Caco-2 (cell line): ENCODE data around the gene YBEY. TPM values are rescaled to one million over a fixed set of nuclear protein-coding genes. Genes with fewer than 3 reads are reported as not detected.

Source experiments
- BruUV-seq: library from RNA; stranded (reverse); fragments of 400-500 nt; replicated peaks from 2 replicates; lab custom pipeline; 2021; lab: Mats Ljungman, UMichigan
- CTCF ChIA-PET: fragments of 300-600 bp; sonication (Branson Sonifier 250); formaldehyde crosslinking; loops from one replicate; lab custom pipeline; 2022; ENCODE audit warnings: antibody characterized with exemption; lab: Charles Lee
- POLR2A ChIA-PET: fragments of 300-600 bp; sonication (Branson Sonifier 250); formaldehyde crosslinking; loops from one replicate; lab custom pipeline; 2022; ENCODE audit warnings: antibody characterized with exemption; lab: Charles Lee
- DNase-seq, 2 experiments: peaks; one replicate each; pipeline versions ENCODE4 v3.0.0 to v3.0.0-alpha.2; 2020 to 2022
- H3K27me3 ChIP-seq: replicated peaks from 2 replicates; pipeline ENCODE4 v1.6.0; 2011; ENCODE audit warnings: low read length; ENCODE audit not compliant: control insufficient read depth, insufficient read depth
- H3K36me3 ChIP-seq: 2 replicates; pipeline ENCODE4 v1.5.1; 2011; ENCODE audit warnings: low read length; ENCODE audit not compliant: control insufficient read depth, insufficient read depth
- H3K4me1 ChIP-seq: fragments of 250-450 bp; sonication (Bioruptor Pico); 2 replicates; pipeline ENCODE4 v1.5.1; 2020; ENCODE audit warnings: mild to moderate bottlenecking
- H3K4me3 ChIP-seq: 2 replicates; pipeline ENCODE4 v1.5.1; 2011; ENCODE audit warnings: low read depth, mild to moderate bottlenecking, control low read depth, low read length
- H3K9me3 ChIP-seq: fragments of 250-450 bp; sonication (Bioruptor Pico); 2 replicates; pipeline ENCODE4 v1.5.1; 2020; ENCODE audit warnings: mild to moderate bottlenecking, moderate library complexity
- H3K27ac Mint-ChIP-seq: one replicate; pipeline ENCODE4 v1.8.0; 2022; ENCODE audit warnings: mixed read lengths; ENCODE audit not compliant: unreplicated experiment
- H3K27me3 Mint-ChIP-seq: one replicate; pipeline ENCODE4 v1.8.0; 2022; ENCODE audit warnings: mixed read lengths; ENCODE audit not compliant: insufficient read depth, unreplicated experiment
- H3K36me3 Mint-ChIP-seq: one replicate; pipeline ENCODE4 v1.8.0; 2022; ENCODE audit warnings: mild to moderate bottlenecking, mixed read lengths; ENCODE audit not compliant: insufficient read depth, unreplicated experiment
- H3K4me1 Mint-ChIP-seq: one replicate; pipeline ENCODE4 v1.8.0; 2022; ENCODE audit warnings: low read depth, mixed read lengths; ENCODE audit not compliant: unreplicated experiment
- H3K4me3 Mint-ChIP-seq: one replicate; pipeline ENCODE4 v1.8.0; 2022; ENCODE audit warnings: mild to moderate bottlenecking, moderate library complexity, mixed read lengths; ENCODE audit not compliant: unreplicated experiment
- H3K9me3 Mint-ChIP-seq: one replicate; pipeline ENCODE4 v1.8.0; 2022; ENCODE audit warnings: mixed read lengths; ENCODE audit not compliant: unreplicated experiment
- CTCF ChIP-seq, 2 experiments: fragments of 200-600 bp in 1 of 2; IDR thresholded peaks; 1 replicate in 1 of 2; 2 replicates in 1 of 2; pipeline versions ENCODE4 v1.5.1 to v1.8.0; 2011 to 2022; ENCODE audit warnings: antibody characterized with exemption in 1 of 2, control low read depth in 1 of 2, inconsistent platforms in 1 of 2, low read depth in 1 of 2, low read length in 1 of 2, mild to moderate bottlenecking in 1 of 2, moderate library complexity in 1 of 2; ENCODE audit not compliant: insufficient read depth in 1 of 2, severe bottlenecking in 1 of 2, unreplicated experiment in 1 of 2
- intact Hi-C: fragments of 100-400 bp; cut with micrococcal nuclease; formaldehyde crosslinking; loops from one replicate; pipeline ENCODE4 v1.10.0; 2022; ENCODE audit not compliant: unreplicated experiment
- total RNA-seq: library from RNA; stranded (reverse); gene quantifications from 2 replicates; pipeline ENCODE4 v1.2.3, GENCODE V29; 2022

Gene YBEY
- total RNA-seq, 1 experiment from 2014 or later = 10.6 TPM

- Histone ChIP-seq H3K9me3 (no peaks in the 10 kb centered on the region), H3K36me3 (no peaks in the 10 kb centered on the region), H3K4me3 (no peak overlapping the region), H3K4me1 (no peaks in the 10 kb centered on the region), H3K27me3 (no peaks in the 10 kb centered on the region)
- peaks cover 84% of the 10 kb centered on the region for H3K36me3 Mint-ChIP-seq
- intact Hi-C loops = no loop called here
- ChIA-PET POLR2A (no interaction called here), CTCF (no interaction called here)
- no peaks in the 10 kb centered on the region for H3K4me1 Mint-ChIP-seq
- no TSS peak for BruUV-seq
- no peak overlapping the region for H3K27ac Mint-ChIP-seq
- no peaks in the 10 kb centered on the region for H3K27me3 Mint-ChIP-seq
- no peak for DNase-seq
- no peak for TF ChIP-seq CTCF (IDR thresholded peaks at IDR 0.05; ENCODE audit: insufficient read depth in 1 of 2, low read depth in 1 of 2, low read length in 1 of 2, severe bottlenecking in 1 of 2, unreplicated experiment in 1 of 2)
- no peak overlapping the region for H3K4me3 Mint-ChIP-seq
- no peaks in the 10 kb centered on the region for H3K9me3 Mint-ChIP-seq
Measured at GRCh38 chr21:46336603-46337002, 50.5 kb downstream of the YBEY start.

GRCh38 chr21:46340998-46341397 lies 54.9 kb downstream of the YBEY start:
- no peaks in the 10 kb centered on the region for H3K4me1 Mint-ChIP-seq
- CTCF ChIA-PET = no interaction called here
- intact Hi-C loops = no loop called here
- Histone ChIP-seq H3K36me3 (peaks cover 2% of the 10 kb centered on the region), H3K4me1 (no peaks in the 10 kb centered on the region), H3K4me3 (no peak overlapping the region), H3K27me3 (no peaks in the 10 kb centered on the region), H3K9me3 (no peaks in the 10 kb centered on the region)
- no peaks in the 10 kb centered on the region for H3K27me3 Mint-ChIP-seq
- POLR2A ChIA-PET = no interaction called here
- no peak overlapping the region for H3K4me3 Mint-ChIP-seq
- no peak for DNase-seq
- BruUV-seq = no TSS peak
- H3K9me3 Mint-ChIP-seq = no peaks in the 10 kb centered on the region
- no peak overlapping the region for H3K27ac Mint-ChIP-seq
- H3K36me3 Mint-ChIP-seq = peaks cover 52% of the 10 kb centered on the region
- TF ChIP-seq CTCF (IDR thresholded peaks at IDR 0.05; ENCODE audit: insufficient read depth in 1 of 2, low read depth in 1 of 2, low read length in 1 of 2, severe bottlenecking in 1 of 2, unreplicated experiment in 1 of 2) = no peak

- POLR2A ChIA-PET = no interaction called here
- H3K4me3 Mint-ChIP-seq = no peak overlapping the region
- intact Hi-C loops = no loop called here
- H3K4me1 Mint-ChIP-seq = no peaks in the 10 kb centered on the region
- Histone ChIP-seq H3K4me3 (no peak overlapping the region), H3K9me3 (no peaks in the 10 kb centered on the region), H3K4me1 (no peaks in the 10 kb centered on the region), H3K36me3 (peaks cover 2% of the 10 kb centered on the region), H3K27me3 (no peaks in the 10 kb centered on the region)
- no peak for TF ChIP-seq CTCF (IDR thresholded peaks at IDR 0.05; ENCODE audit: insufficient read depth in 1 of 2, low read depth in 1 of 2, low read length in 1 of 2, severe bottlenecking in 1 of 2, unreplicated experiment in 1 of 2)
- no peak for DNase-seq
- no TSS peak for BruUV-seq
- H3K9me3 Mint-ChIP-seq = no peaks in the 10 kb centered on the region
- H3K36me3 Mint-ChIP-seq = peaks cover 36% of the 10 kb centered on the region
- no peak overlapping the region for H3K27ac Mint-ChIP-seq
- CTCF ChIA-PET = no interaction called here
- no peaks in the 10 kb centered on the region for H3K27me3 Mint-ChIP-seq
Measured at GRCh38 chr21:46344219-46344915, 58.2 kb downstream of the YBEY start.
